HTERT RPE-1 (cell line): Measurements from ENCODE around the gene LDB2.

Source experiments
- in situ Hi-C: fragments of 300-500 bp; cut with MboI; formaldehyde crosslinking; loops from 4 replicates; pipeline ENCODE4 v1.14.3; 2020; ENCODE audit warnings: low sequenced_read_pairs

LDB2 gene

DNA sequence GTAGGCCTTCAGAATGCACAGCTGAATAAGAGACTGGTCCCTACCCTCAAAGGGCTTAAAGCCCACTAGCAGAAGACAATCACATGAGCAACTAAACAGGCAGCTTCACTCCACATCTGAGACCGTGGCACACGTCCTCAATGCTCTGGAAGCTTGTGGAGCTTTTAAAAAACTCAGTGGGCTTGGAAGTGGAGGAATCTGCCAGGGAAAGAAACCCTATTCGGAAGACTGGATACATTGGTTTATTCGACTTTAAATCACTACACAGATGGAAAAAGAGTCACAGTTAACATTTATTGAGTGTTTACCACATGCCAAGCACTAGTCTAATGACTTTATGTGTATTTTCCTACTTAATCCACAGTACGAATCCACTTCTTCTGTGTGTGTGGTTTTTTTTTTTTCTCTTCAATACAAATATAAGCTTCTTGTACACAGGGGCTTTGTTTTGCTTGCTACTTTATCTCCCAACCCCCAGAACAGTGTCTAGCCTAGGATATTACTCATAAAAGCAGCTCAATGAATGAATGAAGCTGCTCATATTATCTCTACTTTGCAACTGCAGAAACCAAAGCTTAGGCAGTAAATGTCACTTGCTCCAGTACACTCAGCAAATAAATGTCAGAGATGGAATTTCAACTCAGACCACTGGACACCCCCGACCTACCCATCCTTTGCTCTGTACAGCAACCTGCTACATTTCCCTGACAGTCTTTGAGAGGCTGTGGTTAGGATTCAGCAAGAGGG is 137.7 kb downstream of the LDB2 start:
- in situ Hi-C loops: no loop called here

DNA sequence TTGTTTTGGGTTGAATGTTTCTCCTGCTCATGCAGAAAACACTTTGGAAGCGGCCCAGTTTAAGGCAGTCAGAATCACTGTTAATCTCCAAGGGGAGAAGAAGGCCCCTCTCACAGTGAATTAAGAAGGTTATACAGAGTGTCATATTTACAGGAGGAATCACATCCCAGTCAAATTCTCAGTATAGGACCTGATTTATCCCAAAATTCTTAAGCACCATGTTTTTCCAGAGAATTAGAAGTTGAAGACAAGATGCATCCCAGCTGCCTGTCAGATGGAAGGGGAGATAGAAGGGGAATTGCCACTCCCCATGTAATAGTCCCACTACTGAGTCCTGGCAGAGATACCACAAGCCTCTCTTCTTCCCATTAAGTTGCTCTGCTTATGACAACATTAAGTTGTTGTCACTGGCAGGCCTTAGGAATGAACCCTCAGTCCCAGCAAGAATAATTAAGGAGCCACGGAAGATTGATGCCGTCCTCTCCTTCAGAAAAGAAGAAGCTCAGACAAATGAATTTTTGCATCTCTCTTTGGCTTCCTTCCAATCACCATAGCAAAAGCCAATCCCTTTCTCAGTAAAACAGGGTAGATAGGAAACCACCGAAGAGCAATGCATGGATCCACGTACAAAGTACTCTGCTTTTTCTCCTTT is 138.4 kb downstream of the LDB2 start:
- in situ Hi-C loops: no loop called here

DNA sequence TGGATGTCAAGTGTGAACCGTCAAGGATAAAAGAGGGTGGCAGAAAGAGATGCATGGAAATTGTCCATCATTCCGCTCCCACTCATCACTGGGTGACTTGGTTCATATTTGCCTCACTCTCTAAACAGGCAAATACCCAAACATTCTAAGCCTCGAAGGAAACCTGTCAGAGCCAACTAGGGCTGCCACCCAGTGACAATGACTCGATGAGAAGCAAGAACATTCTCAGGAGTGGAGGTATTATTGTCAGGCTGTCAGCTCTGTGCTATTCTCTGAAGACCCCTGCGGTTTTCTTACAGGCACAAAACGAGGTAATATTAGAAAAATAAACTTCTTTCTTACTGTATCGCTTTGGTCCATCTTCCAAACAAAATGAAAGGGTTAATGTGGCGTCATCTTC is 139.6 kb downstream of the LDB2 start:
- in situ Hi-C loops: no loop called here

DNA sequence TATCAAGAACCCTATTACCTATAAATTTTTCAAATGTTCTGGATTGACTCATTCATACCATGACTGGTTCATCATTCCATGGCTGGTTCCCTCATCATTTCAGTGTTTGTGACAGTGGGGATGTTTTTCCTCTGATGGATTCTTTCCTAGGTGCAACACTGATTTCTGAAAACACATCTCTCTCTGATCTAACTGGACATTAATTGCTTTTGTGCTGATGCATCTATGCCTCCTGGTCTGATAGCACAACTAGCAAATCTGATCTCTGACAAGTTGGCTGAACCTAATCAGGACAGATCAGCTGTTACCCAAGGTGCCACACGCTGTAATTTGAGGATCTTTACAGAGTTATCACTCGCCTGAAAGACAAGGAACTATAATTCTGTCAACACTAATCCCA is 140.2 kb downstream of the LDB2 start:
- in situ Hi-C loops: no loop called here

DNA sequence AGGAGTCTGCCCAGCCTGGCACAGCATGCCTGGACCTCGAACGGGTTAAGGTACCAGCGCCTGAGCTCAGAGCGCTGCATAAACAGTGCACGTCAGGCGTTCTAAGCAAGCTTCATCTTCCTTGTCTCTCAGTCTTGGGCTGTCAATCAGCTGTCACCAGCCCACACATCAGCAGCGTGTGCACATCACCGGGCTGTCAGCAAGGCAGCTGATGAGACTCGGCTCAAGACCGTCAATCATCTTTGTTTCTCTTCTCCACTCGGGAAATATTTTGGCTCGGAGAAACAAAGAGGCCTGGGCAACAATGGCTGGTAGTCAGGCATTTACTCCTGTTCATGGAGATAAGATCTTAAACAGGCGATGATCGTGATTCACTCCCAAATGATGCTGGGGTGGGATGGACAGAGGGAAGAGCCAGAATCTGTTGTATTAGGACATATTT is 141.3 kb downstream of the LDB2 start:
- in situ Hi-C loops: no loop called here

DNA sequence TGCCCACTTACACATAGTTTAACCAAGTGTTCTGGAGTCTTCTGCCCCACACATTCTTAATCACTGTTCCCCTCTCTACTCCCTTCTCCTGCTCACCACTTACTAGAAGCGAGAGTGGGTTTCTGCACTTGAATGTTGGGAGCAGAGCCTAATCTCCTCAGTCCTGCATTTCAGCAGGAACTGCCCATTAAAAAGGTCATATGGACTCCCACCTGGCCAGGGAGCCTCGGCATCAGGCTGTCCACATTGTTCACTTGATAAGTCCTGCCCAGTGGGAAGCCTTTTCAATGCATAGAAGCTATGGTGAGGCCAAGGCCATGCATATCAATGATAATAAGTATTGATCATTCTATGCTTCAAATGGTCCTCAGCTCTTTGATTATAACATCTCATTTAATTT is 144.3 kb downstream of the LDB2 start:
- in situ Hi-C loops: no loop called here

DNA sequence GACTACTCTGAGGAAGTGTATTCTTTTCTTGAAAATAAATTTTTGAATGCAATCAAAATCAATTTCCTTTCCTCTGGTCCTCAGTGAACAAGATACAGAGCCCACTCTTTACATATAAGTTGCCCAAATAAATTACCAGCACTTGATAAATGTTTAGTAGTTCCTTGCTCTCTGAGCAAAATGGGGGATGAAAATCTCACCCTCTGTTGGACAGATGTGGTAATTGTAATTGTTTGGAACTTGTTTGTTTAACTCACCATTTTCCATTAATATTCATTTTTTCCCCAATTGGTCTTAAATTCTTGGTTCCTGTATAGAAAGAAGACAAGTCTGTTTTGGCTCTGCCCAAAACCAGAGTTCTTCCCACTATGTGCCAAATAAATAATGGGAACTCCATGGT is 146.3 kb downstream of the LDB2 start:
- in situ Hi-C loops: no loop called here

DNA sequence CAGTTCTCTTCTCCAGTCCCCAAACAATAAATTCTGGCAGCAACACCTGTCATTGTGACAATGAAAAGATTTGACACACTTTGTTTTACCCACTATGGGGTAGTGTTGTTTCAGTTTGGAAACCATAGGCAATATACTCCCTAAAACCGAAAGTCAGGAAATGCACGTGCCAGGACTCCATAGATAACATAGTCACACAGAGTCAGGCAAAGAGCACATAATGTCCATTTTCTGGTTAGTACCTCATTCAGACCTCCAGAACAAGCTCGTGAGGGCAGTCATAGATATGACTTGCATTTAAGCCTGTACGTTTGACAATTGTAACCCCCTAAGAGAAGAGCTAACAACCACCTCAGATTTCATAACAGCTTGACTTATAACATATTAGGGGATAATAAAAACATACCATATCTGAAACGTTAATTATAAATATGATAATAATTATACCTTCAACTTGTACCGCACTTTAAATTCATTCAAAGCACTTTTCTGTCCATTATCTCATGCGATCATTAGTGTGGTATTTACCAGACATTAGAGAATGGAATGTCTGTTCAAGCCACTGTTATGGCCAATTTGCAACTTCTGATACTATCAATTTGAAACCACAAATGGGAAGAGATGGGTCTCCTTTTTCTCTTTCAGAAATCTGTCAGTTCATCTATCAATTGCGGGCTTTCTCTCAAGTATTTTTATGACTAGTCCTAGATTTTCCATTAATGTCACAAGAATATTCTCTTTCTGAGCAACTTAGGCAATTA is 147.4 kb downstream of the LDB2 start:
- in situ Hi-C loops: no loop called here

DNA sequence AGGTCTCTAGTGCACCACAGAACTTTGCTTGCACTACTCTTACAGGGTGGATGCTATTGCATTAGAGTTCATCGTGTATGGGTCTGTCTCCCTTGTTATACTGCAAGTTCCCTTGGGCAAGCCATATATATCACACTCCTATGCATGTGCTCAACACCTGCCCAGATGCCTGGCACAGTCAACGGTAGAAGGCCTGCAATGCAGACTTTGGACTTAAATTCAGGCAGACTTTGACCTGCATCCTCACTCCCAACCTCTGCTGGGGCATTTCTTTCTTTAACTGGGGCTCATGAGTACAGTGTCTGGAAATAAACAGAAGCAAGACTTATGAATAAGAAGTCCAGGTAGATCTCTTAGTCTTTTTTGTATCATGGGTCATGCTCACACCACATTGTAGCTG is 148.2 kb downstream of the LDB2 start:
- in situ Hi-C loops: no loop called here

DNA sequence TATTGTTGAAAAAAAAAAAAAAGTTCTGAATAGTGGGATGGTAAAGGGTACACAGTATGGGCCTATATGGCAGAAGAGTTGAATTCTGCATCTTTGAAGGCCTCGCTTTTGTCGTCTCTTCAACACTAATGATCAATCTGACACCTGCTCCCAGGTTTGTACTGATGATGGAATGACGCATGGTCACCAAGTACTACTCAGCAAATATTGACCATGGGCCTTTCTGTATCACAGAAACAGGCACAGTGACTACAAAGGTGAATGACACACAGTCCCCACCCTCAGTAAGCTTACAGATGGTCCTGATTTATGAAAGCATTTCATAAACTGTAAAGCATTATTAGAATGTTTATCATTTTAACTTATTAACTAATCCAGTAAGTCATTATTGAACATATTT is 152.6 kb downstream of the LDB2 start:
- in situ Hi-C loops: no loop called here

DNA sequence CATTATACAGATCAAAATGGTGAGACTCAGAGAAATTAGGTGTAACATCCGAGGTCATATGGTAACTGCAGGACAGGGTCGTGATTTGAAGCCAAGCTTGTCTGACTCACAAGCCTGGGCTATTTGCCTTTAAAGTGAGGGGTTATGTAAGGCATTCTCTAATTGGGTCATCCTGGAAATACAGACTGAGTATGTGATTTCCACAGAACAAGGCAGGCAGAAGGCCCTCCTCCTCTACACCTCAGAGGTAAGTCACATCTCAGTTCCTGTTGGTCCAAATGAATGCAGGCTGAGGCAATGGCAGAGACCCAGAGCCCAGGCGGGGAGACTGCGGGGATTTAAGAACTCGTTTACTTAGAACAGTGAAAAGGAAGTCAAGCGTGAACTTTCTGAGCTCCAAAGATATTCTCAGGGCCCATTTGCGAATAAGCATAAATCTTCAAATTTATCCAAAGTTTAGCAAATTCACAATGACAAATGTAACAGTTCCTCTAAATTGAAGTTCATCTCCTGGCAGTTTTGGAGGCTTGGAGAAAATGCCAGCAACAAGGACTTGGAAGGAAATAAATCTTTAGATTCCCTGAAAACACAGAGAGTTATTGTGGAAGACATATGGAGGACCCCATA is 153.3 kb downstream of the LDB2 start:
- in situ Hi-C loops: no loop called here

DNA sequence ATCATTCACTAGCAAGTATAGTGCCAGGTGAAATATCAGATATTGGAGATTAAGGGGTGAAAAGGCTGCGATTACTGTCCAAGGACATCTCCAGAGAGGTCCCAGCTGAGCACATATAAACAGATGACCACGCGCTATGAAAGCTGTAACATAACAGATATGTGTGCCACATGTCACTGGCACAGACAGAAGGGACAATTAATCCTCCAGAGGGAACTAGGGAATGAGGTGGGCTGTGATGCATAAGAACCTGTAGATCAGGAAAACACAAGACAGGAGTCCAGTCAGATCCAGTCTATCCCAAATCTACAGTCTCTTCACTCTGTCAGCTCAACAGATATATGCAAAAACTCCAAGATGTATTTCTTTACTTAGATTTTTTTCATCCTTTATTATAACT is 157.2 kb downstream of the LDB2 start:
- in situ Hi-C loops: no loop called here

DNA sequence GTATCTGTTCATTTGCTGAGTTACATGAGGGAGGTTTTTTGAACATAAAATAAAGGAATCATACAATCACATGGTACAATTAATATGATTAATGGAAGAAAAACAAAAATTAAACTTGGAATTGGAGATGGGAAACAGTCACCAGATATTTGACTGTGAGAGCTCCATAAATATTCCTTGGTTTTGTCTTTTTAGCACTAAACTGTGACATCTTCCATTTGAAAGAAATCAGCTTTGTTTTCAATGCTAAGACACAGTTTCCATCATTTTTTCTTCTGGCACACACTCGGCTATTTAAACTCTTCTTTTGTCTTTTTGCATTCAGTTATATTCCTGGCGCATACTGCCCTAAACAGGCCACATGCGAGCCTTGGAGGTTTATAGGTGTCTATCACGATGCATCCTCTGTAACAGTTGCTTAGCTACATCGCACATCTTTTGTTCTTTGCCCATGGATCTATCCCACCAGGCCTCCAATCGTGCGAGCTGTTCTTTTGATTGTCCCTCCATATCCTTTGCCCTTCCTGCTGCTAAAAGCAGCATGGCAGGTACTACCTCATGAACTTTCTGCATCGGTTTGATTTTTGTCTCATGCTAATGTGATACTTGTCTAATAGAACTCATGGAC is 158.3 kb downstream of the LDB2 start:
- in situ Hi-C loops: no loop called here

DNA sequence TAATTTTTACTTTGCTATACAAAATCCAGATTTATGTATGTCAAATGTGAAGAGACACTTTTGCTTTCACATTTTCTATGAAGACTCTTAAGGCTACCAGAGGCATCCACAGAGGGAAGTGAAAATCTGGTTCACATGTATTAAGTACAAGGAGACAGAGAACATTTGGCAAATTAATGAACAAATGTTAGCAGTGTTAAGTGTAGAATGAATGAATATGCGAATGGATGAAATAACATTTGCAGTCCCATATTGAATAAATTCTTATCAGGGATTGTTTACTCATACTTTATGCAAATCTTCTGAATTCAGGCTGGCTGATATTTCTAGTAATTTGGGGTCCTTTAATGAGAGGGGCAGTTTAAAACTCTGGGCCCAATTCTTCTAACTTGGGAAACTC is 159.9 kb downstream of the LDB2 start:
- in situ Hi-C loops: no loop called here

DNA sequence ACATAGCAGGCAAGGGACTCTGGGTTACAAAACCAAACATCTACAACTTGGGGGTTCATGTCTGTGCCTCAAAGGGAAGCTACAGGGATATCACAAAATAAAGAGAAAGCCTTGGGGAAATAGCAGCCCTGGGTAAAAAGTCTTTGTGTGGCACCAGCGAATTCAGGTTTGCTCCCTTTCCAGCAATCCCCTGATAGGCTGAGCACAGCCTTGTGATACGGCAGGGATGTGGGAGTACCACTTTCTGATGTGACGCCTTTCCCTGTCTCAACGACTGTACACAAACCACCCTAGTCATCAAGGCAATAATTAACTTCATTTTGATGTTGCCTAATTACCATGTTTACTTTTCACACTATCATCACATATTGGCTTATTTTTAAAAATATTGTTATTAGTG is 164.9 kb downstream of the LDB2 start:
- in situ Hi-C loops: no loop called here

DNA sequence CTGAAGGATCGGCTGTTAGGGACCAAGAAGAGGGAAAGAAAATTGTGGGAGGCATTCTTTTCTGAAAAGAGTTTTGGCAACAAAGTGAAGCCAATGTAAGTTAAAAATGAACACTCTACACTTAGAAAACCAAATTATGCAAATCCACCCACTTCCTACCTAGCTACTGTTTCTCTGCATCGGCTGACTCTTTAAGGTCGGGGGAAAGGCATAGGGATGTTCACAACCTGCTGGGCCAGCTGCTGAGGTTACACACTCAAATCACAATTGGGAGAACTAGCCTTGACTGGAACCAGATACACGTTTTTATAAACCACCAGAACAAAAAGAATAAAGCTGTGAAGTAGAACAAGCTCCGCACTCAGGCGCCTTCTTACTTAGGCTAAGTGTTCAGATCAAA is 165.7 kb downstream of the LDB2 start:
- in situ Hi-C loops: no loop called here

DNA sequence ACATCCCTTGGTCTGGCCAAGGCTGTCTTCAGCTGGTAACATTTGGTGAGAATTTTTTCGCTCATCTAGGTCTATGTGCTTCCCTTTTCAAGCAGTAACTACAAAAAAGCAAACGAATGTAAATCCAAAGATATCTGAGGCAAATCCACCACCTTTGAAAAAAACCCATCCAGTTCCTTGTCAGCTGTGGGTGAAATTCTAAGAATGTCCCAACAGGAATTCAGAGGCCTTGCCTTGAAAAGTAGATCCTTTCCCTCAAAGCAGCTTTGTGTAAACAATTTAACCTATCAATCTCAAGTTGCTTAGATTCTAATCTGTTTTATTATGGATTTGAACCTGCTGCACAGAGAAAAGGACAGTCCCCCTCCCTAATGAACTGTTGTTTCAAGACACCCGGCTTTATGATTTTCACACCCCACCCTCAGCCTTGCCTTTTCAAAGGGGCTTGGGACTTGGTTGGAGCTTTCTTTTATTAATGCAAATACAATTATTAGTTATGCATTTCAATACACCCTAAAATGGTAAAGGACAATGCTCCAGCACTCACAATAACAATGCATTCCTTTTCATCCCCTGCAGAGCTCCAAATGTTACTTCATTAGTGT is 166.6 kb downstream of the LDB2 start:
- in situ Hi-C loops: no loop called here

DNA sequence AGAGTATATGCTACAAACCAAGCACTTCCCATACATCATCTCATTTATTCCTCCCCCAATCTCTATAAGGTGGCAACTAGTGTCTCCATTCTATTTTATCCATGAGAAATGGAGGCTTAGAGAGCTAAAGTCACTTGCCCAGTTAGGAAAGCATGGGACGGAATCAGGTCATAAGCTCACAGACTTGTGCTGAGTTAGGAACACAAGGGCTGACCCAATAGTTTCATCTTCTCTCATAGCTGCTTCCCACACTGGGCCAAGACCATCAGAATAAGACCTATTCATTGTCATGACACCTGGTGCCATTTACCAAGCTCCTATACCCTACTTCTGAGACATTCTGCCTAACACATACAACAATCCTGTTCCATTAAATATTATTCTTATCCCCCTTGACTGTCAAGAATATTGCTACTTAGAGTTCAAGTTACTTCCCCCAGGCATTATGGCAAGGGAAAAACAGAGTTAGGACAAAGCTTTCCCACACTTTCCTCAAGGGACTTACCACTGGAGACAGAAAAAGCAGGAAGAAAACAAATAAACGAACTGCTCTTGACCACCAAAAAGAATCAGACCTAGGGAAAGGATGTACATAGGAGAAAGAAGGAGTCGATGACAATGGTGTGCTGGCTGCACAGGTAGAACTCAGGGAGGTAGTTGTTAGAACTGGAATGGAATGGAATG is 167.8 kb downstream of the LDB2 start:
- in situ Hi-C loops: no loop called here

DNA sequence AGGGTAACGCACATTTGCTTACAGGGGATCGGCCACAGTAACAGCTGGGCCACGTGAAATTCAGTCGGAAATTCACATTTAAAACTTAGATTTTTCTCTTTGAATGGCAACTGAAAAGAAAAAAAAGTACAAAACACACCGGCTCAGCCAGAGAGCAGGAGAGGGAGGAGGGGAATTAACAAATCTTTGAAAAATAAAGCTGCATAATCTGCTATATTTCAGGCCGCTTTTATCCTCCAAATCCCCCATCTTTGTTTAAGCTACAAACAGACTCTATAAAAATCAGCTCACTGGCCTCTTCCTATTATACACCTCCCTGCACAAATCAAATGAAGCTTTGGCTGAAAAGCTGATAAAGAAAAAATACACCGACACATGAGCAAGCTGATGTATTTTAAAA is 169.1 kb downstream of the LDB2 start:
- in situ Hi-C loops: no loop called here

DNA sequence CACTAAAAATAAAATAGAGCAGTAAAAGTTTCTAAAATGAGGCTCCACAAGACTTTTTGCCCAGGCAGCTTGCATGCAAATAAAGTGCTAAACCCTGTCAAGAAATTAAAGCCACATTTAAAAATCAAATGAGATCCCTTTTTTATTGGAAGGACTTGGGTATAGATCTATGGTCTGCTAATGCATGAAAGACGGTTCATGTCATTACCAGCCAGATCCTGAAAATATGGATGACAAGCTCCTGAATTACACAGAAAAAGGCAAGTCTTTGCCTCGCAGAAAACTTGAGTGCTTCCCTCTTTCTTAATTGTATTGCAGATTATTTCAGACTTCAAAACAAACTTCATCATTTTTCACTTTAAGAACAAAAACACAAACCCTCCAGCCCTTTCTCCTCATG is 169.6 kb downstream of the LDB2 start:
- in situ Hi-C loops: no loop called here
